GM19238 (cell line): Measurements from ENCODE around the gene CCL22.

Experiments used
- DNase-seq: peaks from one replicate; pipeline ENCODE4 v3.0.0; 2011; ENCODE audit warnings: low spot score; ENCODE audit not compliant: insufficient read length

Gene CCL22

GRCh38 chr16:57347858-57348257 lies 10.7 kb upstream of the CCL22 start:
- DNase-seq, result no peak

- no peak for DNase-seq
Observed at GRCh38 chr16:57348327-57348726, 10.3 kb upstream of the CCL22 start.

- peak; percentile 61 for DNase-seq
Observed at GRCh38 chr16:57349212-57350031, 9.2 kb upstream of the CCL22 start.

- DNase-seq, result no peak
Observed at GRCh38 chr16:57352636-57353047, 5.9 kb upstream of the CCL22 start.

GRCh38 chr16:57354311-57354710 lies 4.3 kb upstream of the CCL22 start:
- DNase-seq, result no peak

GRCh38 chr16:57355898-57356414 lies 2.6 kb upstream of the CCL22 start:
- DNase-seq, result no peak

GRCh38 chr16:57356547-57356946 lies 2.0 kb upstream of the CCL22 start:
- DNase-seq, result no peak

GRCh38 chr16:57357330-57358085 lies 1.1 kb upstream of the CCL22 start:
- DNase-seq, result no peak

GRCh38 chr16:57358086-57358420 lies 530 bp upstream of the CCL22 start:
- no peak for DNase-seq

- no peak for DNase-seq
Observed at GRCh38 chr16:57360321-57360935, 1.8 kb downstream of the CCL22 start.

- no peak for DNase-seq
Observed at GRCh38 chr16:57361404-57361803, 2.8 kb downstream of the CCL22 start.

GRCh38 chr16:57364143-57364542 lies 5.6 kb downstream of the CCL22 start:
- DNase-seq, result no peak

- DNase-seq, result no peak
Observed at GRCh38 chr16:57366544-57367040, 8.0 kb downstream of the CCL22 start.

- DNase-seq, result no peak
Observed at GRCh38 chr16:57367116-57367752, 8.7 kb downstream of the CCL22 start.

GRCh38 chr16:57371494-57372371 lies 13.2 kb downstream of the CCL22 start:
- no peak for DNase-seq

GRCh38 chr16:57372372-57373116 lies 14.0 kb downstream of the CCL22 start, which contains the start of gene CX3CL1:
Gene CX3CL1, plus strand, starts transcription at chr16:57372490. Its CDS starts 79 bp downstream, at chr16:57372569.
- no peak for DNase-seq

GRCh38 chr16:57373117-57373947 lies 14.7 kb downstream of the CCL22 start:
- no peak for DNase-seq

GRCh38 chr16:57374067-57374534 lies 15.5 kb downstream of the CCL22 start:
- no peak for DNase-seq
